Activated B cell treated with CpG ODN at 0.5 μM for 24 hours (primary cell): ENCODE data around the gene SDK2. TPM values are rescaled to one million over a fixed set of nuclear protein-coding genes. Genes with fewer than 3 reads are reported as not detected.

Experiments
- ATAC-seq: fragments of 200-7000 bp; cut with Tn5 transposase; one replicate; pipeline ENCODE4 v1.10.0; 2021; ENCODE audit warnings: low read depth, mild to moderate bottlenecking, moderate library complexity
- CTCF ChIA-PET: fragments of 350-600 bp; sonication (Branson Sonifier 250); formaldehyde crosslinking; loops from one replicate; lab custom pipeline; 2021; ENCODE audit warnings: antibody characterized with exemption; lab: Charles Lee
- POLR2A ChIA-PET: fragments of 350-600 bp; sonication (Branson Sonifier 250); formaldehyde crosslinking; loops from one replicate; lab custom pipeline; 2021; ENCODE audit warnings: antibody characterized with exemption; lab: Charles Lee
- DNase-seq: peaks from one replicate; pipeline ENCODE4 v3.0.0; 2022
- H3K27ac Mint-ChIP-seq: one replicate; pipeline ENCODE4 v1.8.0; 2020; ENCODE audit warnings: mixed read lengths
- H3K27me3 Mint-ChIP-seq: one replicate; pipeline ENCODE4 v1.8.0; 2021; ENCODE audit warnings: mixed read lengths
- H3K36me3 Mint-ChIP-seq: one replicate; pipeline ENCODE4 v1.8.0; 2021; ENCODE audit warnings: low read depth, mixed read lengths
- H3K4me1 Mint-ChIP-seq: one replicate; pipeline ENCODE4 v1.8.0; 2021; ENCODE audit warnings: mixed read lengths
- H3K4me3 Mint-ChIP-seq: one replicate; pipeline ENCODE4 v1.8.0; 2020; ENCODE audit warnings: mild to moderate bottlenecking, mixed read lengths
- H3K9me3 Mint-ChIP-seq: one replicate; pipeline ENCODE4 v1.8.0; 2020; ENCODE audit warnings: mixed read lengths
- CTCF ChIP-seq: fragments of 200-600 bp; IDR thresholded peaks from one replicate; pipeline ENCODE4 v1.8.0; 2022; ENCODE audit warnings: antibody characterized with exemption, mild to moderate bottlenecking
- intact Hi-C: fragments of 100-400 bp; cut with micrococcal nuclease; formaldehyde crosslinking; loops from one replicate; pipeline ENCODE4 v1.15.1; 2024
- total RNA-seq: library from RNA; stranded (reverse); gene quantifications from 2 replicates; pipeline ENCODE4 v1.2.3, GENCODE V29; 2022

Gene SDK2
- total RNA-seq, 1 donor from 2014 or later, result 2.5 TPM

- peaks cover 43% of the 10 kb centered on the region for H3K4me1 Mint-ChIP-seq
- DNase-seq, result no peak
- ATAC-seq, result no peak
- H3K27me3 Mint-ChIP-seq, result no peaks in the 10 kb centered on the region
- TF ChIP-seq CTCF, result no peak
- no peak overlapping the region for H3K27ac Mint-ChIP-seq
- POLR2A ChIA-PET, result no interaction called here
- no peaks in the 10 kb centered on the region for H3K9me3 Mint-ChIP-seq
- CTCF ChIA-PET, result no interaction called here
- H3K36me3 Mint-ChIP-seq, result no peaks in the 10 kb centered on the region
- no peak overlapping the region for H3K4me3 Mint-ChIP-seq
- intact Hi-C loops, result loop anchor here (10.0 kb wide), 1 partner anchor 355 kb away; no protein-coding TSS in a partner anchor
These were observed 44.6 kb downstream of the SDK2 start for GRCh38 chr17:73599599-73599998.

- no peaks in the 10 kb centered on the region for H3K27me3 Mint-ChIP-seq
- POLR2A ChIA-PET, result no interaction called here
These were observed 46.0 kb downstream of the SDK2 start for GRCh38 chr17:73598212-73598611.

GRCh38 chr17:73595931-73596330, 48.3 kb downstream of the SDK2 start:
- POLR2A ChIA-PET, result no interaction called here
- Mint-ChIP-seq H3K9me3 (no peaks in the 10 kb centered on the region), H3K27me3 (no peaks in the 10 kb centered on the region), H3K4me1 (peaks cover 80% of the 10 kb centered on the region), H3K4me3 (no peak overlapping the region), H3K36me3 (no peaks in the 10 kb centered on the region), H3K27ac (peak overlapping the region; percentile 72)
- CTCF ChIA-PET, result interaction anchor here (1.2 kb wide), 1 partner anchor 47 kb away, joined by 5 read pairs; no protein-coding TSS in a partner anchor
- TF ChIP-seq CTCF, result no peak
- intact Hi-C loops, result loop anchor here (2.0 to 10.0 kb wide), 4 partner anchors 47 to 403 kb away; no protein-coding TSS in a partner anchor
- ATAC-seq, result no peak
- no peak for DNase-seq

More at GRCh38 chr17:73598212-73598611, 46.0 kb downstream of the SDK2 start:
- intact Hi-C loops, result loop anchor here (10.0 kb wide), 1 partner anchor 357 kb away; no protein-coding TSS in a partner anchor
- no peak for ATAC-seq
- CTCF ChIA-PET, result no interaction called here
- DNase-seq, result no peak
- H3K36me3 Mint-ChIP-seq, result no peaks in the 10 kb centered on the region
- no peak overlapping the region for H3K4me3 Mint-ChIP-seq
- no peaks in the 10 kb centered on the region for H3K9me3 Mint-ChIP-seq
- peaks cover 57% of the 10 kb centered on the region for H3K4me1 Mint-ChIP-seq
- TF ChIP-seq CTCF, result no peak
- H3K27ac Mint-ChIP-seq, result no peak overlapping the region

- H3K4me3 Mint-ChIP-seq, result no peak overlapping the region
- intact Hi-C loops, result loop anchor here (2.0 to 10.0 kb wide), 4 partner anchors 47 to 403 kb away; no protein-coding TSS in a partner anchor
- ChIA-PET CTCF (interaction anchor here (1.2 kb wide), 1 partner anchor 47 kb away, joined by 5 read pairs; no protein-coding TSS in a partner anchor), POLR2A (no interaction called here)
- ATAC-seq (no peak), DNase-seq (peak; percentile 35)
- TF ChIP-seq CTCF, result no peak
- H3K27me3 Mint-ChIP-seq, result no peaks in the 10 kb centered on the region
- H3K27ac Mint-ChIP-seq, result peak overlapping the region; percentile 90
- H3K4me1 Mint-ChIP-seq, result peaks cover 84% of the 10 kb centered on the region
- no peaks in the 10 kb centered on the region for H3K9me3 Mint-ChIP-seq
- H3K36me3 Mint-ChIP-seq, result no peaks in the 10 kb centered on the region
These were observed 48.8 kb downstream of the SDK2 start for GRCh38 chr17:73595479-73595878.

GRCh38 chr17:73595068-73595467, 49.2 kb downstream of the SDK2 start:
- H3K27ac Mint-ChIP-seq, result peak overlapping the region; percentile 90
- DNase-seq (no peak), ATAC-seq (no peak)
- no peak for TF ChIP-seq CTCF
- intact Hi-C loops, result loop anchor here (2.0 to 10.0 kb wide), 4 partner anchors 48 to 404 kb away; no protein-coding TSS in a partner anchor
- POLR2A ChIA-PET, result no interaction called here
- H3K27me3 Mint-ChIP-seq, result no peaks in the 10 kb centered on the region
- CTCF ChIA-PET, result interaction anchor here (1.2 kb wide), 1 partner anchor 48 kb away, joined by 5 read pairs; no protein-coding TSS in a partner anchor
- no peaks in the 10 kb centered on the region for H3K36me3 Mint-ChIP-seq
- no peak overlapping the region for H3K4me3 Mint-ChIP-seq
- peaks cover 89% of the 10 kb centered on the region for H3K4me1 Mint-ChIP-seq
- no peaks in the 10 kb centered on the region for H3K9me3 Mint-ChIP-seq
